ENCODE measurements around the gene PGBD5. TPM values are rescaled to one million over a fixed set of nuclear protein-coding genes. Genes with fewer than 3 reads are reported as not detected.
"Not testable (repeated sequence)": the region's sequence is repeated elsewhere in the genome, so short reads cannot be mapped to it uniquely, and the experiment has no call there.

The PGBD5 gene
- total RNA-seq, 1 donor from 2014 or later, result 0.12 TPM

GRCh38 chr1:230425252-230426091, 660 bp downstream of the PGBD5 start:
- intact Hi-C loops (cut with micrococcal nuclease), result loop anchor here (1.0 to 10.0 kb wide), 4 partner anchors 217 to 1083 kb away; partner anchors contain the start of genes CCSAP, COG2 and GALNT2

GRCh38 chr1:230424391-230425251, 1.5 kb downstream of the PGBD5 start:
- intact Hi-C loops (cut with micrococcal nuclease), result loop anchor here (5.0 to 10.0 kb wide), 3 partner anchors 300 to 1082 kb away; partner anchors contain the start of genes CCSAP and GALNT2

DNA sequence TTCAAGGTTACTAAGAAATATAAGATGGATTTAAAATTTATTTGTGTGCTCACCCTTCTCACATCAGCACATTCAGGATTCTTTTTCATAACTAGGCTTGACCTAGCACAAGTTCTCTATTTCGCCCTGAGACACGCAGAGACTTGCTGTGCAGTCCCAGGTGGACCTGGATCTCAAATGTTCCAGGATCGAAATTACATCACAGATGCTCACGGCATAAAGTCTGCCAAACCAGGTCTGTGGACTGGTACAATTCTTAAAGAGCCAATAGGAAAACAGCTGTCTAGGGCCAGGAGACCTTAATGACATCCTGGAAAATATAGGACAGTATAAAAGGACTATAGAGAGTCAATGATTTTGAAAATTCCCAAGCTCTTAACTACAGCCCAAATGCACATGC, 2.2 kb downstream of the PGBD5 start:
- intact Hi-C loops (cut with micrococcal nuclease), result loop anchor here (10.0 kb wide), 2 partner anchors 299 to 359 kb away; partner anchors contain the start of gene GALNT2

DNA sequence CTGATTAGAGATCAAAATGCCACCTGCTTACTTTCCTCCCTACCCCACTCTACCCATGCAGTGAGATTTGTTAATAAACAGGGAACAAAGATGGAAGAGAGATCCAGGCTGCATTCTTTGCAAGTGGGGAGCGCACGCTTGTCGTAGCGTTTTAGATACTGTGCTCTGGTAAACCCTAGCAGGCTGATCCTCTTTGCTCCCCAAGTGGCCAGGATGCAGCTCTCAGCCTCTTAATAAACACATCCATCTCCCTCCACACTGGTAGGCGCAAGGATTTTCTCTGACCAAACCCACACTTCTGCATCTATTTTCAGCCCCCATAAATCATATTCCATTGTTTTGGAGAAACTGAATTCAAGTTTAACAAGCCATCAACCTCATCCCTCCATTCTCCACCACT, 2.9 kb downstream of the PGBD5 start:
- intact Hi-C loops (cut with micrococcal nuclease), result loop anchor here (10.0 kb wide), 2 partner anchors 298 to 358 kb away; partner anchors contain the start of gene GALNT2

DNA sequence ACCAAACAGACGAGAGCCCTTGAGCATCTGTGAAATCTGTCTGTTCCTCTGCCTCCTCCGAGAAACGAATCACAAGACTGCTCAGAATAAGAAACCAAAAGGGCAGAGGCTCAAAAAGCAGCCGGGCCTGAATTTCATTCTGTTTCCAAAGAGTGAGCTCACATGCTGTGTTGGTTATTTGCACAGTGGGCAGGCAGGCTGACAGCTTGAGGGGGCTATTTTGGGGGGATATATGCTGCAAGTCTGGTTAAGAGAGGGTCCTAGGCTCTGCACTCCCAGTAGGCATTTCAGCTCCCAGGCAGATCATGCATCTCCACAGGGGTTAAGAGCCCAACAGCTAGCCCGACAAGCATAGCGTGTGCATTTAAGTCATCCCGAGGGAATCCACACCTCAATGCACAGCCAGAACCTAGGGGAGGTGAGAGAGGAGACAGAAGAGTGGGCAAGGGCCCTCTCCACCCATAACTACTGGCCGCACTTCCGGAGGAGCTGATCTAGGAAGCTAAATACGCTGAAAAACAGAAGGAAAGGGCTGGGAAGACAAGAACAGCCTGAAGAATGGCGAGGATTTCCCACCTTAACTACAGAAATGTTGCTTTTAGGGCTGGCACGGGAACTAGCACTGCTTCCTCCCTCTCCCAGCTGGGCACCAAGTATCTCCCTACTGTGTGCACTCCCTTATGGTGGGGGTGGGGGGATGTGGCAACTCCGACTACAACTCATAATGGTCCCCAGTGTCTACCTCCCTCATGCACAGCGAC, 3.7 kb downstream of the PGBD5 start:
- intact Hi-C loops (cut with micrococcal nuclease), result loop anchor here (10.0 kb wide), 2 partner anchors 298 to 358 kb away; partner anchors contain the start of gene GALNT2

- intact Hi-C loops (cut with micrococcal nuclease), result loop anchor here (10.0 kb wide), 2 partner anchors 297 to 357 kb away; partner anchors contain the start of gene GALNT2
Observed at GRCh38 chr1:230421481-230421880, 4.7 kb downstream of the PGBD5 start.

DNA sequence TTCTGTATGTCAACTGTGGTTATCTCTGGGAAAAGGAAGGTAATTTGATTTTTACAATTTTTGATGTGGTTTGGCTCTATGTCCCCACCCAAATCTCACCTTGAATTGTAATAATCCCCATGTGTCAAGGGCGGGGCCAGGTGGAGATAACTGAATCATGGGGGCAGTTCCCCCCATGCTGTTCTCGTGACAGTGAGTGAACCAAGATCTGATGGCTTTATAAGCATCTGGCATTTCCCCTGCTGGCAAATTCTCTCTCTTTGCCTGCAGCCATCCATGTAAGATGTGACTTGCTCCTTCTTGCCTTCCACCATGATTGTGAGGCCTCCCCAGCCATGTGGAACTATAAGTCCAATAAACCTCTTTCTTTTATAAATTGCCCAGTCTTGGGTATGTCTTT, 5.8 kb downstream of the PGBD5 start:
- intact Hi-C loops (cut with micrococcal nuclease), result loop anchor here (10.0 kb wide), 2 partner anchors 296 to 356 kb away; partner anchors contain the start of gene GALNT2

DNA sequence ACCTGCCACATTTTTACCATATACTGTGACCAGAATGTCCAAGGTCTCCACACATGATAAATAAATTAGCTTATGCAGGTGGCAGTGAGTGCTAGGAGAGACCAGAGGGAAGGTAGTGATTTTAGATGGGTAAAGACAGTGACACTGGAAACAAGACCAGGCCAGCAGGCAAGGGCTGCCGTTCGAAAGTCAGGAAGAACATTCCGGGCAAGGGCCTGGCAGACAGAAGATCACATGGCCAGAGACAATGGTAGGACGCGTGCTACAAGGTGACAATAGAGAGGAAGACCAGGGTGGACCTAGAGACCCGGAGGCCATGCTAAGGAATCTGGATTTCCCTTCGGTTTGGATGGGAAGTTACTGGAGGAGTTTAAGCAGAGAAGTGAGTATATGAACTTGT, 9.7 kb downstream of the PGBD5 start:
- intact Hi-C loops (cut with micrococcal nuclease), result no loop called here

GRCh38 chr1:230415405-230416132, 10.6 kb downstream of the PGBD5 start:
- intact Hi-C loops (cut with micrococcal nuclease), result no loop called here

- intact Hi-C loops (cut with micrococcal nuclease), result no loop called here
Observed at GRCh38 chr1:230414694-230415093, 11.4 kb downstream of the PGBD5 start.

DNA sequence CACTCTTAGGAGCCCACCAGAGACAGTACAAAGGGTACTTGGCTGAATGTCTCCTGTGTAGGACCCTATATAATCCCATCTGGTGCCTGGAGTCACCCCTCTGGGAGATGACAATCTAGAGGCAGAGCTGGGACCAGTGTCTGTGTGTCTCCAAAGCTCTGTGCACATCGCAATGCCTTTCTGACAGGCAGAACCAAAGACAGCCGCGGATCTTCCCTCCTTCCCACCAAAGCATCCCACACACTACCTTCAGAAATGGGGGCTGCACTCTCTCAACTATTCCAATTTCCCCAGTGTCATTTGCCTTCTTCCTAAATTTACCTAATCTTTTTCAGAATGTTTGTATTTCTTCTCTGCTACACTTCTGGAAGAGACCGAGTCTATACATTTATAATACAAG, 12.0 kb downstream of the PGBD5 start:
- intact Hi-C loops (cut with micrococcal nuclease), result no loop called here

GRCh38 chr1:230413061-230413460, 13.1 kb downstream of the PGBD5 start:
- intact Hi-C loops (cut with micrococcal nuclease), result no loop called here

DNA sequence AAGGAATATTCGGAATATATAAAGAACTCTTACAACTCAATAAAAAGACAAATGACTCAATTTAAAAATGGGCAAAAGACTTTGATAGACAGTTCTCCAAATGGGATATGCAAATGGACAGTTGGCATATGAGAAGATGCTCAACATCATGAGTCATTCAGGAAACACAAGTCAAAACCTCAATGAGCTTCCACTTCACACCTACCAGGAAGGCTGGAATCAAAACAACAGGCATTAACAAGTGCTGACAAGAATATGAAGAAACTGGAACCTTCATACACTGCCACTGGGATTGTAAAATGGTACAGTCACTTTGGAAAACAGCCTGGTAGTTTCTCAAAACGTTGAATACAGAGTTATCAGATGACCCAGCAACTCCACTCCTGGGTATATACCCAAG, 17.2 kb downstream of the PGBD5 start:
- intact Hi-C loops (cut with micrococcal nuclease), result no loop called here

GRCh38 chr1:230407351-230407750, 18.8 kb downstream of the PGBD5 start:
- intact Hi-C loops (cut with micrococcal nuclease), result no loop called here

GRCh38 chr1:230406727-230407126, 19.4 kb downstream of the PGBD5 start:
- intact Hi-C loops (cut with micrococcal nuclease), result not testable (repeated sequence)

GRCh38 chr1:230403442-230403841, 22.7 kb downstream of the PGBD5 start:
- intact Hi-C loops (cut with micrococcal nuclease), result no loop called here

- intact Hi-C loops (cut with micrococcal nuclease), result no loop called here
Observed at GRCh38 chr1:230401763-230402294, 24.3 kb downstream of the PGBD5 start.

DNA sequence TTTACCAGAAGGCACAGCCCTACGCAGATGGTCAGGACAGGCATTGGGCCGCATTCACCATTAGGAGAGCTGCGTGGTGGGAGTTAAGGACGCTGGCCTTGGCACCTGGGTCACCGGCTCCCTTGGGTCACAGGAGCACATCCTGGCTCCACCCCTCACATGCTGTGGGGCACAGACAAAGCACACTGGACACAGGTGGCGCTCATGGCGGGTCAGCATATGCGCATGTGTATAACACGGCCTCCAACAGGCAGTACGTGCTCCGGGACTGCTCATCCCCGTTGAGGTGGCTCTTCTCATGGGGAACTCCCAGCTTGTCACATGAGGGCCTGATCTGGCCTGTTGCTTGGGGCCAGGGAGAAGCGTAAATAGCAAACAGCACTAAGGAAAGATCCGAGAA, 25.0 kb downstream of the PGBD5 start:
- intact Hi-C loops (cut with micrococcal nuclease), result no loop called here

DNA sequence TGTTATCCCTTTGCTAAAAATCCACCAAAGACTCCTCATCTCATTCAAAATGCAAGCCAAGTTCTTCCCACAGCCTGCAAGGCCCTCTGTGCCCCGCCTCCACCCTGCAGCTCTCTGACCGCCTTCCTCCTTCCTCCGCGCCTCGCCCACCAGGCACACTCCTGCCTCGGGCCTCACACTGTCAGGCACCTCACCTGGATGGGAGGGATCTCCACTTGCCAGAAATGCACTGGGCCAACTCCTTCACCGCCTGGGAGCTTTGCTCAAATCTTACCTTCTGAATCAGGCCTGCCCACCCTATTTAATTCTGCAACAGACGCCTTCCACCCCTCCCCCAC, 26.2 kb downstream of the PGBD5 start:
- intact Hi-C loops (cut with micrococcal nuclease), result no loop called here

All from T-helper 1 cell treated with Interleukin-12 subunit alpha and Interleukin-12 subunit beta and Interleukin-4 antibody, amounts not matched to agents 30 ng/mL and 1 ng/mL, for 36 hours (primary cell).